Memory B cell (primary cell): Measurements from ENCODE around the gene RMND5B.
"Not testable (repeated sequence)": the region's sequence is repeated elsewhere in the genome, so short reads cannot be mapped to it uniquely, and the experiment has no call there.

Experiments used
- ATAC-seq: fragments of 150-1000 bp; cut with Tn5 transposase; 2 replicates; pipeline ENCODE4 v1.10.0; 2021; ENCODE audit warnings: low read depth, mild to moderate bottlenecking, moderate library complexity
- DNase-seq, 2 donors: peaks; one replicate each; pipeline ENCODE4 v3.0.0; 2022; ENCODE audit warnings: low spot score in 2 of 2
- H3K27ac Mint-ChIP-seq: one replicate; pipeline ENCODE4 v1.8.0; 2022; ENCODE audit warnings: mild to moderate bottlenecking, moderate library complexity, mixed read lengths
- H3K27me3 Mint-ChIP-seq: one replicate; pipeline ENCODE4 v1.8.0; 2022; ENCODE audit warnings: mixed read lengths
- H3K36me3 Mint-ChIP-seq: one replicate; pipeline ENCODE4 v1.8.0; 2022; ENCODE audit warnings: mild to moderate bottlenecking, mixed read lengths
- H3K4me1 Mint-ChIP-seq: one replicate; pipeline ENCODE4 v1.8.0; 2022; ENCODE audit warnings: mixed read lengths
- H3K4me3 Mint-ChIP-seq: one replicate; pipeline ENCODE4 v1.8.0; 2022; ENCODE audit warnings: mild to moderate bottlenecking, moderate library complexity, mixed read lengths
- H3K9me3 Mint-ChIP-seq: one replicate; pipeline ENCODE4 v1.8.0; 2022; ENCODE audit warnings: mixed read lengths

The RMND5B gene

DNA sequence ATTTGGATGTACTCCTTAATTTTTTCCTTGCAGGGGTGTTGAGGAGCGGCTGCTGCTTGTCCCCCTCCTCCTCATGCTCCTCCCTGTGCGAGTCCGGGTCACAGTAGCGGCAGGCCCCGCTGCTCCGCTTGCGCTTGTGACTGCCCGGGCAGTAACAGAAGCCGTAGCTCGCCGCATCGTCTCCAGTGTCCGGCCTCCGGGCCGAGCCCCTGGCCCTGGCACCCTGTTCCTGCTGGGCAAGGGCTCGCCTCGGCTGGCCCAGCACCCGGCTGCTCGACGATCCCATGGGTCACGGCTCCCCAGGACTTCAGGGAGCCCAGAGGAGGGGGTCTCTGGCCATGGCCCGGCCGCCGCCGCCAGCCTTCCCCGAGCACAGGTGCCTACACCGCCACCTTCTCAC is 56.2 kb downstream of the RMND5B start, which contains the start of gene GMCL2:
TSS of gene GMCL2 (minus strand) at position 358 of the 400 bp plus-strand sequence. CDS start at position 286, 72 bp downstream.
- H3K27ac Mint-ChIP-seq, result no peak within 1 kb of the TSS
- no peaks in the 10 kb centered on the region for H3K9me3 Mint-ChIP-seq
- H3K27me3 Mint-ChIP-seq, result peaks cover 10% of the 10 kb centered on the region
- no peak for DNase-seq
- H3K4me1 Mint-ChIP-seq, result peaks cover 2% of the 10 kb centered on the region
- ATAC-seq, result no peak
- H3K4me3 Mint-ChIP-seq, result no peak within 1 kb of the TSS
- no peaks in the 10 kb centered on the region for H3K36me3 Mint-ChIP-seq

DNA sequence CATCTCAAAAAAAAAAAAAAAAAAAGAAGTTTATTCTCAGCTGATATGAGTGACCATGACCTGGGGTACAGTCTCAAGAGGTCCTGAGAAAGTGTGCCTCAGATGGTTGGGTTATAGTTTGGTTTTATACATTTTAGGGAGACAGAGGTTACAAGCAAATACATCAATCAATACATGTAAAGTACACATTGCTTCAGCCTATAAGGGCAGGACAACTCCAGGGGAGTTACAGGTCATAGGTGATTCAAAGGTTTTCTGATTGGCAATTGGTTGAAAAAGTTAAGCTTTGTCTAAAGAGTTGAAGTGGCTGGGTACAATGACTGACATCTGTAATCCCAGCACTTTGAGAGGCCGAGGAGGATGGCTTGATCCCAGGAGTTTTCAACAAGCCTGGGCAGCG is 58.6 kb downstream of the RMND5B start:
- no peak overlapping the region for H3K27ac Mint-ChIP-seq
- no peak for DNase-seq

DNA sequence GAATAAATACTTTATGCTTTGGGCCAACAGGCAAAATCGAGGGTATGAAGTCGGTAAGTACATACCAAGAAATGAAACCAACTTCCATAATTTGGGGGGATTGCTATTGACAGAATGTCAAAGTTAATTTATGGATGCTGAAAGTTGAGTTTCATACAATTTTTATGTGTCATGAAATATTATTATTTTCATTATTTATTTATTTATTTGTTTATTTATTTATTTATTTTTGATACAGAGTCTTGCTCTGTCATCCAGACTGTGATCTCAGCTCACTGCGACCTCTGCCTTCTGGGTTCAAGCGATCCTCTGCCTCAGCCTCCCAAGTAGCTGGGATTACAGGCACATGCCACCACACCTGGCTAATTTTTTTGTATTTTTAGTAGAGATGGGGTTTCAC is 60.8 kb downstream of the RMND5B start:
- ATAC-seq, result no peak

More for the DNA sequence above, 58.6 kb downstream of the RMND5B start:
- Mint-ChIP-seq H3K27me3 (peaks cover 22% of the 10 kb centered on the region), H3K4me3 (no peak overlapping the region), H3K9me3 (peaks cover 2% of the 10 kb centered on the region), H3K4me1 (peaks cover 5% of the 10 kb centered on the region), H3K36me3 (peaks cover 3% of the 10 kb centered on the region)
- no peak for ATAC-seq

DNA sequence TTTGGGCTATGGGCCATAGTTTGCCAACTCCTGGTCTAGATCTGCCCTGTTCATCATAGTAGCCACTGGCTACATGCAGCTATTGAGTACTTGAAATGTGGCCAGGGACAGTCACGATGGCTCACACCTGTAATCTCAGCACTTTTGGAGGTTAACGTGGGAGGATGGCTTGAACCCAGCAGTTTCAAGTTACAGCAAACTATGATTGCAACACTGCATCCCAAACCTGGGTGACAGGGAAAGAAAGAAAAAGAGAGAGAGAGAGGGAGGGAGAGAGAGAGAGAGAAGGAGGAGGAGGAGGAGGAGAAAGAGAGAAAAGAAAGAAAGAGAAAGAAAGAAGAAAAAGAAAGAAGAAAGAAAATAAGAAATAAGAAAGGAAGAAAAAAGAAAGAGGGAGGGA is 61.4 kb downstream of the RMND5B start:
- peaks cover 3% of the 10 kb centered on the region for H3K36me3 Mint-ChIP-seq
- peaks cover 5% of the 10 kb centered on the region for H3K4me1 Mint-ChIP-seq
- peaks cover 26% of the 10 kb centered on the region for H3K27me3 Mint-ChIP-seq
- no peak overlapping the region for H3K4me3 Mint-ChIP-seq
- peaks cover 2% of the 10 kb centered on the region for H3K9me3 Mint-ChIP-seq
- DNase-seq, result no peak
- ATAC-seq, result no peak
- no peak overlapping the region for H3K27ac Mint-ChIP-seq

More for the DNA sequence above, 60.8 kb downstream of the RMND5B start:
- no peak overlapping the region for H3K27ac Mint-ChIP-seq
- no peak overlapping the region for H3K4me3 Mint-ChIP-seq
- DNase-seq, result no peak
- H3K9me3 Mint-ChIP-seq, result peaks cover 2% of the 10 kb centered on the region
- peaks cover 3% of the 10 kb centered on the region for H3K36me3 Mint-ChIP-seq
- H3K27me3 Mint-ChIP-seq, result peaks cover 26% of the 10 kb centered on the region
- peaks cover 5% of the 10 kb centered on the region for H3K4me1 Mint-ChIP-seq

DNA sequence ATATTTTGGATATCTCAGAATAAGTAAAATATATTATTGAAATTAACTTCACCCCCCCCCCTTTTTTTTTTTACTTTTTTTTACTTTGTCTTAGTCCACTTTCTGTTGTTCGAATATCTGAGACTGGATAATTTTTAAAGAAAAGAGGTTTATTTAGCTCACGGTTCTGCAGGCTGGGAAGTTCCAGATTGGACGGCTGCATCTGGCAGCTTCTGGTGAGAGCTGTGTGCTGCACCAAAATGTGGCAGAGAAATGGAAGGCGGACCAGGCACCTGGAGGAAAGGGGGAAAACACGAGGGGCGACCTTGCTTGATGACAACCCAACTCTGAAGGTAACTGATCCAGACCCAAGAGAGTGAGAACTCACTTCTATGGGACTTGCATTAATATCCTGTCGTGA is 62.0 kb downstream of the RMND5B start:
- peaks cover 5% of the 10 kb centered on the region for H3K4me1 Mint-ChIP-seq
- peaks cover 26% of the 10 kb centered on the region for H3K27me3 Mint-ChIP-seq
- no peak overlapping the region for H3K27ac Mint-ChIP-seq
- H3K4me3 Mint-ChIP-seq, result no peak overlapping the region
- DNase-seq (no peak), ATAC-seq (no peak)
- peaks cover 3% of the 10 kb centered on the region for H3K36me3 Mint-ChIP-seq
- H3K9me3 Mint-ChIP-seq, result peaks cover 2% of the 10 kb centered on the region

DNA sequence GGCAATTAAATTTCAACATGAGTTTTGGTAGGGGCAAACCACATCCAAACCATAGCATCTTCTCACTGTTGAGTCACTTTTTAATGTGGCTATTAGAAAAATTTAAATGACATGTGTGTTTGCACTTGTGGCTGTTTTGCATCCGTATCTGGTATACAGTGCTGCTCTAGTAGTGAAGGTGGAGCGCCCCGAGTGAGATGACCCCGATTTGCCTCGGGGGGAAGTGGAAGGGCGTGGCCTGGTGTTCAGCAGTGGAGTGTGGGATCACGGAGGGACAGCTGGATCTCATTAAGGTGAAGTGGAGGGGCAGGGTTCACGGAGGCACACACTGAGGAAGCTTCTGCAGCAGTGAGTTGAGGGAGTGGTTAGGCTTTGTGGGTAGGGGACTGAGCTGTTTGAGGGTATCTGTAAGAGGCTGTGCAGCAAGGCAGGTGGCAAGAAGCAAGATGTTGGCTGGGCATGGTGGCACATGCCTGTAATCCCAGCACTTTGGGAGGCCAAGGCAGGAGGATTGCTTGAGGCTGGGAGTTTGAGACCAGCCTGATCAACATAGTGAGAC is 62.5 kb downstream of the RMND5B start:
- ATAC-seq (no peak), DNase-seq (no peak)
- peaks cover 5% of the 10 kb centered on the region for H3K4me1 Mint-ChIP-seq
- peaks cover 26% of the 10 kb centered on the region for H3K27me3 Mint-ChIP-seq
- peaks cover 3% of the 10 kb centered on the region for H3K36me3 Mint-ChIP-seq
- no peak overlapping the region for H3K4me3 Mint-ChIP-seq
- H3K9me3 Mint-ChIP-seq, result peaks cover 2% of the 10 kb centered on the region
- no peak overlapping the region for H3K27ac Mint-ChIP-seq

DNA sequence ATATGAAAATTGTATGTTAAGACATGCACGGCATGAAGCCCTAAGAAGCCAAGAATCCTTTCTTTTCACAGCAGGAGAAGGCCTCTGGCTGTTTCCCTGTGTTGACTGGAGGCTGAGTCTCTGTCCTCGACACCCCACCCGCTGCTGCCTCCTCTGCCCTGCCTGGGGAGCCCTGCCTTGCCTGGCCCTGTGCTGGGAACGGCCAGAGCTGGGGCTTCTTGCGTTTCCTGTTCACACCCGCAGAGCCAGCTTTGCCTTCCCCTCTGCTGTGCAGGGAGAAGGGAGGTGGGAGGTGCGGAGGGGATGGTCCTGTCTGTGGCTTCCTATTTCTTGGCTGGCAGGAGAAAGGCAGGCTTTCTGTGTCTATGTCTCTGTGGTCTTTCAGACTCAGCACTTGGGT is 63.2 kb downstream of the RMND5B start:
- H3K9me3 Mint-ChIP-seq, result peaks cover 2% of the 10 kb centered on the region
- H3K36me3 Mint-ChIP-seq, result peaks cover 3% of the 10 kb centered on the region
- H3K4me3 Mint-ChIP-seq, result no peak overlapping the region
- DNase-seq, result no peak
- peaks cover 5% of the 10 kb centered on the region for H3K4me1 Mint-ChIP-seq
- ATAC-seq, result no peak
- peaks cover 21% of the 10 kb centered on the region for H3K27me3 Mint-ChIP-seq
- H3K27ac Mint-ChIP-seq, result no peak overlapping the region

DNA sequence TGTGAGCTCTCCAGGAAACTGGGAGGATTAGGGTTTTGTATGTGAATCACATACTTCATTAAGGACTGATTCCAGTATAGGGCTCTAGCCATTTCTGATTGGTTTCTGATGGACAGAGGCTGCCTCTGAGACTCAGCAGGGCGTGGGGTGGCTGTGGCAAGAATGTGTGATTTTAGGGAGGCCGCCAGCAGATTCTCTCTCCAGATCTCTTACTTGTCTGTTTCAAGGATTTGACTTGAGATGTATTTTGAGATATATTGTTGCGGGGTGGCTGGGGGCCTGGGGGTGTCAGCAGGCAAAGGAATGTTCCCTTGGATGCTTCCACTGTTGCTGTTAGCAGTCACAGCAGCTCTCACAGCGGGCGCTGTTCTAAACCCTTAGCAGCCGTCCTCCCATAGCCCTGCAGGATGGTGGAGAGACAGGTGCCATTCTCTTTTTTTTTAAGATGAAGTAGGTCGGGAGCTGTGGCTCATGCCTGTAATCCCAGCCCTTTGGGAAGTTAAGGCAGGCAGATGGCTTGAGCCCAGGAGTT is 65.5 kb downstream of the RMND5B start:
- Mint-ChIP-seq H3K27me3 (peaks cover 18% of the 10 kb centered on the region), H3K4me1 (peaks cover 5% of the 10 kb centered on the region), H3K9me3 (peaks cover 2% of the 10 kb centered on the region), H3K36me3 (peaks cover 3% of the 10 kb centered on the region), H3K4me3 (no peak overlapping the region), H3K27ac (no peak overlapping the region)
- DNase-seq (no peak), ATAC-seq (no peak)

DNA sequence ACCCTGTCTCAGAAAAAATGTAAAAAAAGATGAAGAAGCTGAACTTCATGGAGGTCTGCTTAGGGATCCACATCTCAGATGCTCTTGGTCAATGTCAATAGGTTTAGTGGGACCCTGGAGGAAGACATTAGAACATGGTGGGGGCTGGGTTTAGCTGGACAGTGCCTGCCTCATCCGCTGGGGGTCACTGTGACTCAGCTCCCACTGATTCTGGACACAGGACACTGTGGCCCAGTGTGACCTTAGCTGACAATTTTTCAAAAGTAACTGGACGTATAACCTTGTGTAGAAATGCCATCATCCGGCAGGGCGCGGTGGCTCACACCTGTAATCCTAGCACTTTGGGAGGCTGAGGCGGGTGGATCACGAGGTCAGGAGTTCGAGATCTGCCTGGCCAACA is 66.2 kb downstream of the RMND5B start:
- DNase-seq (no peak), ATAC-seq (no peak)
- Mint-ChIP-seq H3K4me1 (peaks cover 5% of the 10 kb centered on the region), H3K4me3 (no peak overlapping the region), H3K9me3 (peaks cover 2% of the 10 kb centered on the region), H3K36me3 (peaks cover 3% of the 10 kb centered on the region), H3K27ac (no peak overlapping the region), H3K27me3 (peaks cover 16% of the 10 kb centered on the region)

DNA sequence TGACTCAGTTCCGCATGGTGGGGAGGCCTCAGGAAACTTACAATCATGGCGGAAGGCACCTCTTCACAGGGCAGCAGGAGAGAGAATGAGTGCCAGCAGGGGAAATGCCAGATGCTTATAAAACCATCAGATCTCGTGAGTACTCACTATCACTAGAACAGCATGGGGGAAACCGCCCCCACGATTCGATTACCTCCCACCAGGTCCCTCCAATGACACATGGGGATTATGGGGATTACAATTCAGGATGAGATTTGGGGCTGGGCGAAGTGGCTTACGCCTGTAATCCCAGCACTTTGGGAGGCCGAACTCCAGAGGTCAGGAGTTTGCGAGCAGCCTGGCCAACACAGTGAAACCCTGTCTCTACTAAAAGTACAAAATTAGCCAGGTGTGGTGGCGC is 67.3 kb downstream of the RMND5B start:
- H3K4me1 Mint-ChIP-seq, DNase-seq, H3K27me3 Mint-ChIP-seq, H3K36me3 Mint-ChIP-seq, H3K4me3 Mint-ChIP-seq, H3K27ac Mint-ChIP-seq, ATAC-seq, H3K9me3 Mint-ChIP-seq: not testable (repeated sequence)

DNA sequence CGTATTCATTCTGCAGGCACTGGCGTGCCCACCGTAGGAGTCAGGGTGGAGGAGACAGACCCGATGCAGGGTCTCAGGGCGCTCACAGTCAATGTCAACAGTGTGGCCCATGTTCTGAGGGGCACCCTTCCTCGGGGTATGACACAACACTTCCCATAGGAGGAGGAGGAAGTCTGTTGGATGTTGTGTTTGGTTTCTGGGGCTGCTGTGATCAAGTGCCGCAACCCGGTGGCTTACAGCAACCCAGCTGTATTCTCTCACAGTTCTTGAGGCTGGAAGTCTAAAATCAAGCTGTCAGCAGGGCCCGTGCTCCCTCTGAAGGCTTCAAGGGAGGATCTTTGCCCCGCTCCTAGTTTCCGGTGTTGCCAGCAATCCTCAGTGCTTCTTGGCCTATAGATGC is 67.9 kb downstream of the RMND5B start:
- no peaks in the 10 kb centered on the region for H3K36me3 Mint-ChIP-seq
- H3K27ac Mint-ChIP-seq, result no peak overlapping the region
- H3K9me3 Mint-ChIP-seq, result no peaks in the 10 kb centered on the region
- ATAC-seq (no peak), DNase-seq (no peak)
- H3K4me3 Mint-ChIP-seq, result no peak overlapping the region
- H3K4me1 Mint-ChIP-seq, result no peaks in the 10 kb centered on the region
- H3K27me3 Mint-ChIP-seq, result peaks cover 5% of the 10 kb centered on the region

DNA sequence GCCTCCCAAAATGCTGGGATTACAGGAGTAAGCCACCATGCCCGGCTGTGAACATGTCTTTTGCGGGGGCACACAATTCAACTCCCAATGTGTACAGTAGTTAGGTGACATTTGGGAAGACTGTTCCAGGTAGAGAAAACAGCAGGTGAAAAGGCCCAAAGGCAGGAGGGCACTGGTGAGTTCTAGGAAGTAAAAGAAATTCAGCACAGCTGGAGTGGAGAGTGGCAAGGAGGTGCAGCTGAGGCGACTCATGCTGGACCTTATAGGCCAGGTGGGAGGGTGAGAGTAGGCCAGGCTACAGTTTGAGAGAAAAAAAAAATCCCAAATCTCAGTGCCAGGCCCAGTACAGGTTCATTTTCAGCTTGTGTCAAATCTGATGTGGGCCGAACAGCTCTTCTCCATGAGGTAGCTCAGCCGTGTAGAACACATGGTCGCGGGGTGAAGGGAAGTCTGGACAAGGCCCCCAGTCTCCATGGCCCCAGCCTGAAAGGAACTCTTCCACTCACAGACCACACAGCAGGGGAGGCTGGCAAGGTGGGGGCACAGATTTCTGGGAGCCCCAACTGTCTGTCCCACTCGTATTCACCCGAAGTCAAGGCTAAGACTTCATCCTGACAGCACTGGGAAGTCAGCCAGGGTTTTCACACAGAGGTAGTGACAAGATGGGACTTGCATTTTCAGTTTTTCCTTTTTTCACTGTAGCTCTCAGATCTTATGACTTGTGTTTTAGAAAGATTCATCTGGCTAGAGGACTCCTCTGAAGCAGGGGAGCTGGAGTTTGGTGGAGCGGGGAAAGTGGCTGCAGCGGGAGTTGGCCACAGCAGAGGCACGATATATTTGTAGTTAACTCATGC is 69.0 kb downstream of the RMND5B start:
- Mint-ChIP-seq H3K36me3 (peaks cover 2% of the 10 kb centered on the region), H3K27me3 (peaks cover 3% of the 10 kb centered on the region), H3K4me3 (no peak overlapping the region), H3K4me1 (peaks cover 3% of the 10 kb centered on the region), H3K27ac (no peak overlapping the region), H3K9me3 (no peaks in the 10 kb centered on the region)
- no peak for ATAC-seq
- no peak for DNase-seq
